Fibroblast of skin of scalp (primary cell): ENCODE data around the gene MTUS2.
"Not testable (repeated sequence)": the region's sequence is repeated elsewhere in the genome, so short reads cannot be mapped to it uniquely, and the experiment has no call there.

Experiments used
- DNase-seq: peaks from one replicate; pipeline ENCODE4 v3.0.0-alpha.2; 2013

The MTUS2 gene

DNA sequence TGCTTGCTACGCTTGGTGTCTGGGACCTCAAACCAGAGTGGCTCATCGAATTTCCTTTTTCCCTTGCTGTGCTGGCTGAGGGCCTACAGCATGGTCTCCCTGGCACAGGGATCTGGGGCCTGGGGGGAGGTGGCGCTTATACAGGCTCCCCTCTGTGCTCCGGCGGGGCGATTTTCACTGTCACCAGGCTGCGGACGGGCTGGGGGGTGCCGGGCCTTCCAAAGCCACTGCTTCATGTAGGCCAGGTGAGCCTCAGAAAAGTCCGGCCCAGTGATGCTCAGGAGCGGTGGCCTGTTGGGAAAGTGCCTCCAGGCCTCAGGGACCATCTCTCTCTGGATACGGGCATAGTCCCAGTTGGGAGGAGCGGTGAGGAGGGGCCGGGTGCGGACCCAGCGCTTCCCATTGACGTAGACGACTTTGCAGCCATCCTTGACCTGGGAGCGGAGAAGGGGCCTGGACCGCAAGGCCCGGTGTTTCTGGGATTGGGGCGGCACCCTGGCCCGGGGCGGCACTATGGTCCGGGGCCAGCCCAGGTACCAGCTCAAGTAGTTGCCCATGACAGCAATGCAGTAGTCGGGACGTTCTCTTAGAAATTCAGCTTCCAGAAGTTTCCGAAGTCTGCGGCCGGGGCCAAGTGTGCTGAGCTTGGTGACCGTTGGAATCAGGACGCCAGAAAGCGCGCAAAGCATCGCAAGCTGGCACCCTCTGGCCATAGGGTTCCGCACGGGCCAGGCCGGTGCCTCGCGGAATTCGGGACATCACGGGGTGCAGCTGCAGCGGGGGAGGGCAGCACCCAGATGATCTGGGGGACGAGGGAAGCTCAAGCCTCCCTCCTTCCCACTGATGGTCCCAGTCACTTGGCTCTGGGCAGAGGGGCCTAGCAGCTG, 519.5 kb downstream of the MTUS2 start:
- no peak for DNase-seq

DNA sequence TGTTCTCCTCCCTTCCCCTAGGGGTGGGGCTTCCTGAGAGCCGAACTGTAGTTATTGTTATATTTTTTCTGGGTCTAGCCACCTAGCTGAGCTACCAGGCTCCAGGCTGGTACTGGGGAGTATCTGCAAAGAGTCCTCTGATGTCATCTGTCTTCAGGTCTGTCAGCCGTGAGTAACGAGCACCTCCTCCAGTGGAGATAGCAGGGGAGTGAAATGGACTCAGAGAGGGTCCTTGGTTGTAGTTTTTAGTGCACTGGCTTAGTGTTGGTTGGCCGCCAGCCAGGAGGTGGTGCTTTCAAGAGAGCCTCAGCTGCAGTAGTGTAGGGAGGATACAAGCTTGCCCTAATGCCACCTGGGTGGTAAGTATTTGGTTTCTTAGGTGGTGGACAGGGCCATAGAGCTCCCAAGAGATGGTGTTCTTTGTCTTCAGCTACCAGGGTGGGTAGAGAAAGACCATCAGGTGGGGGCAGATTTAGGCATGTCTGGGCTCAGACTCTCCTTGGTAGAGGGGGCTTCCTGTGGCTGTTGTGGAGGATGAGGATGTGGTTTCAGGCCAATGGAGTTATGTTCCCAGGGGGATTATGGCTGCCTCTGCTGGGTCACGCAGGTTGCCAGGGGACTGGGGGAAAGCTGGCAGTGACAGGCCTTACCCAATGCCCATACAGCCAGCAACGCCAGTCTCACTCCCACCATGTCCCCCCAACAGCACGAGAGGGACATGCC, 525.9 kb downstream of the MTUS2 start:
- not testable (repeated sequence) for DNase-seq

DNA sequence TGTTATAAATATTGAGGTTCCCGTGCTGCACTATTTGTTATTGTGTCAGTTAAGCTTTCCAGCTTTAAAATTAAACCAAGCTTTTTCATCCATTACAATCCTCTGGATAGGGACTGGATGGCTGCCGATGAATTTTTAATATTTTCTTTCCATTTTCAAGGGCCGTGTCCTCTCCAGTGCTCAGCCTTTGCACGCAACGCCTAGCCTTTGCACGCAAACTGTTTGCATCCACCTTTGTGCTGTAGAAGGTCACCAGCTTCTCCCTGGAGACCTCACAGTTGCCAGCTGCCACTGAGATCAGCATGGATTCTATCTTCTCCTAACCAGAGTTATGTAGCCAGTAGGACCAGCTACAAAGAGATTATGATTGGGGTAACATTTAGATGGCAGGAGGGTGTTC, 534.9 kb downstream of the MTUS2 start:
- no peak for DNase-seq

GRCh38 chr13:29359181-29359580, 539.0 kb downstream of the MTUS2 start:
- no peak for DNase-seq

DNA sequence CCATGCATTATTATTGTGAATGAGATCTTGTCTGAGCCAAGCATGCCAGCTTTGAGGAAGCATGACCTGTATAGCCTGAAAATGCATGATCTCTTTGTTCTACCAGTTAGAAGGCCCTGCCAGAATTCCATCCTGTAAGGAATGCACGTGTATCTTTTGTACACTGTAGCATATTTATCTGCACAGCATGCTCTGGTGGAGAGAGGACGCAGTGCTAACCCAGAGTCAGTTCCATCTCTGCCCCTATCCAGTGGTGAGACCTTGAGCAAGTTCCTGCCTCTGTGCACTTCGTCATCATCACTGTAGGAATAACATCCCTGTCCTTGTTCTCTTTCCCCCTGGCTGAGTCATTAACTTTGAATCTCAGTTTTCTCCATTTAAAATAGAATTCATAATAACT, 541.6 kb downstream of the MTUS2 start:
- DNase-seq, result no peak

- DNase-seq, result peak; percentile 37
Measured at GRCh38 chr13:29362849-29363604, 542.9 kb downstream of the MTUS2 start.

GRCh38 chr13:29369060-29369743, 549.1 kb downstream of the MTUS2 start:
- peak; percentile 33 for DNase-seq

- DNase-seq, result no peak
Measured at GRCh38 chr13:29379281-29379680, 559.1 kb downstream of the MTUS2 start.

DNA sequence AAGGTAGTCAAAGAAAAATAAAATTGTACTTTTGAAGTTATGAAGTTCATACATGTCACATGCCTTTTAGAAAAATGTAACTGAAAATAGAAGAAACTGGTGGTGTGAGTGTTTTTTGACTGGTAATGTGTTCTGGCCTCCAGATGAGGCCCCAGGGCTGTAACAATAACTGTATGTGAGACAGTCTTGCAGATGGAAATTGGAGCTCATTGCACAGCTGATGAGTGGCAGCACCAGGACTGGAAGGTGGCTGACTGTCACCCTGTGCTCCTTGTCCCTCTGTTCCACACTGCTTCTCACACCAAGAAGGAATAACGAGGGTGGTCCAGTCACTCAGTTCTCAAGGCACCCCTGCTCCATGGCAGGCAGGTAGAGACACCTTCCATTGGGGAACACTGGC, 559.7 kb downstream of the MTUS2 start:
- DNase-seq, result no peak

- no peak for DNase-seq
Measured at GRCh38 chr13:29382021-29382420, 561.9 kb downstream of the MTUS2 start.

GRCh38 chr13:29383476-29383875, 563.3 kb downstream of the MTUS2 start:
- DNase-seq, result no peak

GRCh38 chr13:29384466-29384865, 564.3 kb downstream of the MTUS2 start:
- no peak for DNase-seq

DNA sequence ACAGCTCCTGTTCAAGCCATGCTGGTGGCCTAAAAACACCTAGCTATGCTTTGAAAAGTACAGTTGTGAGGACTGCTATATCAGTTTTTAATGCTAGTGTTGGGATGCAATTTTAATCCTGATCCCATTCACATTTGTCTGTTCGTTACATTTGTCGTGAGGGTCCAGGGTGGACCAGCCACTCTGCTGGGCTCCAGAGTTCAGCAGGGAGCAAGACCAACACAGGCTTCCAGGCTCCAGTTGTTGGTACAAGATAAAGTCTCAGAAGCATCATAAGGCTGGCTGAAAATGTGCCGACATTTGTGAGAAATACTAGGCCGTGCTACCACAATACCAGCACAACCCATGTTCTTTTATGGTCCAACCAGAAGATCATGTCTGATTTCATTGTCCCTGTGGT, 564.7 kb downstream of the MTUS2 start:
- no peak for DNase-seq

DNA sequence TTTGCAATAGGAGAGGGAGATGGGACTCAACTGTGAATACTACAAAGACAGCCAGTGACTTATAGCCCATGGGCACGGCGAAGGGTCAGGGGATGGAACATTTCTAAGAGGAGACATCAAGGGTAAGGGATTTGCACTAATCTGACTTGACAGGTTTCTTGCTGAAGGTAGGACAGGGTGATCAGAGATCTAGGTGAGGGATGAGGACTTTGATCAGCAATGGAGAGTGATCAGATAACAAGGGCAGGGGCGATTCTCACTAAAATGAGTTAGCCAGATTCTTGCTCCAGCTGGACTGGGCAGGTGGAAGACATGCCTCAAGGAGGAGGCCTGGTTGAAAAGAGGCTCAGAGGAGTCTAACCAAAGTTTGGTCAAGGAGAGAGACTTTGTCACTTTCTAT, 566.1 kb downstream of the MTUS2 start:
- no peak for DNase-seq

- DNase-seq, result not testable (repeated sequence)
Measured at GRCh38 chr13:29390598-29390997, 570.5 kb downstream of the MTUS2 start.

DNA sequence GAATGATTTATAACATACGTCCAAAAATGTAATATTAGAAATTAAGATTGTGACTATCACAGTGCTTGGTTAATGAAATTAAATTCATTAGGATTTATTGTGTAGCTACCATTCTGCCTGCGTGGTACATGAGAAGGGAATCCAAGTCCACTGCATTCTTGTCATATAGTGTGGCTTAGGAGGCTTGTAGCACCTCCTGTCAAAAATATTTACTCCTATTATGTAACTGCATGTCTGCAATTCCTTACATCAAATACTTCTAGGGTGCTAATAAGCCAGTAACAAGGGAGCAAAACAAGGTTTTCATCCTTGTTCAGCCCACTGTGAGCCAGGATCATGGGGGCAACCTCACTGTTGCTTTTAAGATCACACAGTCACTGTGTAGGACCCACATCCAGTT, 576.3 kb downstream of the MTUS2 start:
- no peak for DNase-seq

DNA sequence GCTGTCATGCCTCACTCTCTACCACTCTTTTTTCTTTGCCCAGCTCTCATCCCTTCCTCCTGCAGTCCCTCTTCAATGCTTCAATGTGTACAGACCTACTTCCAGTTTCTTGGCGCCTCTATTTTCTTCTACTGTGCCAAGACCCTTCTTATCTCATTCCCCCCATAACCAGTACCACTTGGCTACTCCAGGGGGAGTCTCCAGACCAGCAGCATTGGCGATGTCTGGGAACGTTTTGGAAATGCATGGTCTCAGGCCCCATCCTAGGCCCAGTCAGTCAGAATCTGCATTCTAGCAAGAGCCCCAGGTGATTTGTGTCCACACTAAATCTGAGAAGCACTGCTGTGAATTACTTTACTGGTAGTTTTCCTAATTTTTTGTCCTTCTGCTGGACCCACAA, 577.1 kb downstream of the MTUS2 start:
- DNase-seq, result no peak

DNA sequence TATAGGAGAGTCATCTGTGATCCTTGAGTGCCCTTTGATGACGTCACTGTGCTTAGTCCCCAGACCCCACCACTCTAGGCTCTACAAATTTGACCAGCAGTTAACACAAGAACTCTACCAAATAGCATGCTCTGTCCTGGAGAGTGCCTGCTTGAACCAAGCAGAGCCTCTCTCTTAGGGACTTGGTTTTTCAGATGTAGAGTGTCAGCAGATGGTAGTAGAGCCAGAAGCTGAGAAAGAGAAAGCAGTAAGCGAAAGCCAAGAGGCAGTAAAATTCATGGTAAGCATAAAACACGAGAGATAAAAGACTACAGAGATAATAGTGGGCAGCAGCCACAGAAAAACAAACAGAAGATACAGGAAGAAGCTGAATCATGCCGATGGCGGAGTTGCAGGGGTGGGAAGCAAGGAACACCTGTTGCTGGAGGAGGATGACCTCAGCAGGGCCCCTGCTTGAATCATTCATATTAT, 582.1 kb downstream of the MTUS2 start:
- DNase-seq, result no peak

GRCh38 chr13:29405401-29405800, 585.3 kb downstream of the MTUS2 start:
- DNase-seq, result no peak

GRCh38 chr13:29411481-29411880, 591.3 kb downstream of the MTUS2 start:
- DNase-seq, result peak; percentile 52

DNA sequence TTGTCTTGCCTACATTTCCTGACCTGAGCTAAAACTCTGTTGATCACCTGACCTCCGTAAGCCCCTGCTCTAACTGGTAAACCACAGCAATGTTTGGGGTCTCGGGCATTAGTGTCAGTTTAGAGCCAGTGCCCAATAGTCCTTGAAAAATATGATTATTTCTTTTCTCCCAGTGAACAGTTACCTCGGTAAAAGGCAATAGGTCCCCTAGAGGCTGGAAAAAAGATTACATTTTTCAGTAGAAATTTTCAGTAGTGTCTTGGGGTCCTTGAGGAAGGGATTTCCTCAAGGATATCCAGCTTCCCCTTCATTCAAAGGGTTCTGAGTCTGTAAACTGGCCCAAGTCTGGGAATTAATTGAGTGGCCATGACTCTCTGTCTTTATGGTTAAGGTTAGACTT, 597.9 kb downstream of the MTUS2 start:
- no peak for DNase-seq

DNA sequence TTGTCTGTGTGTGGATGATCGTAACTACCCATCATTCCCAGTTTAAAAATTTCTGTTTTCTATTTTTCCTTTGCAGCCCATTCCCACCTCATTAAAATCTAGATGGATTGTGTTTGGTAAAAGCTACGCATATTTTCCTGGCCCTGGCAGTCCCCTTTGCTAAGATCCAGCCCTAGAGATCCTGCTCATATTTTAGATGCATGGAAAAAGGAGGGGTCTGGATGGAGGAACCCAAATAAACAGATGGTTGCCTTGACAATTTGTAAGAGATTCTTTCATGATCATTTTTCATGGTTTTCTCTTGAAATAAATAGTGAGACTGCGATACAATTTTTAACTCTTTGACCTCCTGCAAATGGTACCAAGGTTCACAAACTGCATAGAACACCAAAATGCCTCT, 601.0 kb downstream of the MTUS2 start:
- DNase-seq, result no peak

DNA sequence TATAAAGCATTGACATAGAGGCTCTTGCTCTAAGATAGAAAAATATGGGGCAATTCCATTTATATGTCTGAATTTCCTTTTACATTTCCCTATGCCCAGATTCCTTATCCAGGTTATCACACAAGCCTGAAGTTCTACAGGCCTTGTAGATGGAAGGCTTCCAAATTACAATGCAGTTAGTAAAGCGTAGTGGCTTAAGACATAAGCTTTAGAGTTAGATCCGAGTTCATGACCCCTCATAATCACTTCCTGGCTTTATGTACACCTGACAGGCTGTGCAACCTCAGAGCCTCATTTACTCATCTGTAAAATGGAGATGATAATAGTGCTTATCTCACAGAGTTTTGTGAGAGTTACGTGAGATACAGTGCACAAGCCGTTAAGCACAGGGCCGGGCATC, 601.9 kb downstream of the MTUS2 start:
- no peak for DNase-seq
